ENCODE measurements around the gene SLC12A9.

Gene SLC12A9

DNA sequence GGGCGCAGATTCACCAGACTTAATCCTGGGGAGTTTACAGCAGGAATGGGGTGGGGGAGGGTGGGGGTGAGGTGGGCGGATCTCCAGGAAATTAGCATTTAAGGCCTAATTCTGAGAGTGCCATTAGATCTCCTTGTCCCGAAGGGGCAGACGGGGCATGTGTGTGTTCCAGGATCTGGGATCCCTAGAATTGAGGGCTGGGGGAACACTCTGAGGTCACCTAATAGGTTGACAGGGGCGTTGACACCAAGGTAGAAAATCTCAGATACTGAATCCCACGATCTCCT, 15.8 kb upstream of the SLC12A9 start:
- Histone ChIP-seq H3K14ac (ENCODE audit: low read length in 2 of 2) (no peak overlapping the region), H2AK5ac (ENCODE audit: low read length, severe bottlenecking) (peak overlapping the region; percentile 5), H2BK120ac (ENCODE audit: low read depth, low read length) (peak overlapping the region; percentile 1), H2BK5ac (ENCODE audit: low read depth, low read length, poor library complexity, severe bottlenecking) (no peak overlapping the region), H3K9me3 (ENCODE audit: control insufficient read depth, low read length) (no peaks in the 10 kb centered on the region), H4K91ac (ENCODE audit: low read length) (peak overlapping the region; percentile 82), H3K36me3 (ENCODE audit: control insufficient read depth in 1 of 2, insufficient read depth in 2 of 2, low read depth in 1 of 2, low read length in 2 of 2) (no peaks in the 10 kb centered on the region), H3K4me3 (ENCODE audit: insufficient read depth in 1 of 2, low read depth in 1 of 2, low read length in 2 of 2) (peak overlapping the region in 1 of 2 experiments; percentile 77), H3K79me1 (replicated peaks; ENCODE audit: low read length, poor library complexity, severe bottlenecking) (no peaks in the 10 kb centered on the region), H3K4me1 (ENCODE audit: control insufficient read depth, insufficient read depth, low read depth, low read length) (peaks cover 14% of the 10 kb centered on the region), H3K27ac (ENCODE audit: low read length, poor library complexity, severe bottlenecking) (peak overlapping the region; percentile 63), H2AFZ (ENCODE audit: low read depth, low read length) (peak overlapping the region; percentile 0), H3K18ac (ENCODE audit: low read depth in 1 of 2, low read length in 2 of 2) (peak overlapping the region in 1 of 2 experiments; percentile 81), H4K8ac (ENCODE audit: low read length) (peak overlapping the region; percentile 99), H3K9ac (ENCODE audit: low read length) (peak overlapping the region; percentile 83), H3K4me2 (ENCODE audit: low read length, poor library complexity, severe bottlenecking) (peak overlapping the region; percentile 16), H3K4ac (ENCODE audit: low read depth in 1 of 2, low read length in 2 of 2) (peak overlapping the region; percentile 21 to 76), H2BK15ac (ENCODE audit: low read depth, poor library complexity, severe bottlenecking) (no peak overlapping the region), H2BK12ac (ENCODE audit: low read length in 2 of 2) (no peak overlapping the region), H3K23ac (ENCODE audit: low read length in 2 of 2) (no peak overlapping the region), H3K27me3 (ENCODE audit: control insufficient read depth in 1 of 2, insufficient read depth in 1 of 2, low read length in 2 of 2) (no peaks in the 10 kb centered on the region)
- 2% methylated on average over 5 of the region's 6 CpGs for WGBS
- DNase-seq, result no peak

DNA sequence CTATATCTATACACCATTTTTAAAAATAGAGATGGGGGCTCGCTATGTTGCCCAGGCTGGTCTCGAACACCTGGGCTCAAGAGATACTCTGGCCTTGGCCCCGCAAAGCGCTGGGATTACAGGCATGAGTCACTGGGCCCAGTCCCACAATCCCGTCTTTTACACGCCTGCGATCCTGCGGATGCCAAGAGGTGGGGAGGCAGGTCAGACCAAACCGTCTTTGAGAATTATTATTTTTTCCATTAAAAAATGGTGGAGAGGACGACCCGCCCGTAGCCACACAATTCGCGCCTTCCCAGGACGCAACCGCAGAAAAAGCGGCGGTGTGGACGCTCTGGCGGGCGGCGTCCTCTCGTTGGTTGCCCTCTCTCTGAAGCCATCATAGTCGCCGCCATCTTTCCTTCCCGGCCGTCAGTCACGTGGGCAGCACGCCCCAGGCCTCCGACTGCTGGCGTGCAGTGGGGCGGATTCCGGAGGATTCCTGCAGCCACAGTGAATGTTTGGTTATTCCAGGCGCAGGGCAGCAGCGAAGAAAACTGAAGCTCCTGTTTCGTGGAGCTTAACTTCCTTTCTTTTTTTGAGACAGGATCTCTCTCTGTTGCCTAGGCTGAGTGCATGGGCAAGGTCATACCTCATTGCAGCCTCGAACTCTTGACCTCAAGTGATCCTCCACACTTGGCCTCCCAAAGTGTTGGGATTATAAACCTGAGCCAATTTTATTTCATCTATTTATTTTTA, 15.2 kb upstream of the SLC12A9 start:
- Histone ChIP-seq H3K14ac (ENCODE audit: low read length in 2 of 2) (no peak overlapping the region), H3K4me2 (ENCODE audit: low read length, poor library complexity, severe bottlenecking) (peak overlapping the region; percentile 16), H2BK15ac (ENCODE audit: low read depth, poor library complexity, severe bottlenecking) (no peak overlapping the region), H3K23ac (ENCODE audit: low read length in 2 of 2) (no peak overlapping the region), H2AK5ac (ENCODE audit: low read length, severe bottlenecking) (peak overlapping the region; percentile 5), H3K27me3 (ENCODE audit: control insufficient read depth in 1 of 2, insufficient read depth in 1 of 2, low read length in 2 of 2) (no peaks in the 10 kb centered on the region), H3K36me3 (ENCODE audit: control insufficient read depth in 1 of 2, insufficient read depth in 2 of 2, low read depth in 1 of 2, low read length in 2 of 2) (no peaks in the 10 kb centered on the region), H3K27ac (ENCODE audit: low read length, poor library complexity, severe bottlenecking) (peak overlapping the region; percentile 56), H3K9me3 (ENCODE audit: control insufficient read depth, low read length) (no peaks in the 10 kb centered on the region), H4K8ac (ENCODE audit: low read length) (peak overlapping the region; percentile 95), H3K4me3 (ENCODE audit: insufficient read depth in 1 of 2, low read depth in 1 of 2, low read length in 2 of 2) (peak overlapping the region in 1 of 2 experiments; percentile 77), H2BK120ac (ENCODE audit: low read depth, low read length) (peak overlapping the region; percentile 1), H3K79me1 (replicated peaks; ENCODE audit: low read length, poor library complexity, severe bottlenecking) (no peaks in the 10 kb centered on the region), H2BK5ac (ENCODE audit: low read depth, low read length, poor library complexity, severe bottlenecking) (no peak overlapping the region), H3K4ac (ENCODE audit: low read depth in 1 of 2, low read length in 2 of 2) (peak overlapping the region; percentile 76 to 77), H3K18ac (ENCODE audit: low read depth in 1 of 2, low read length in 2 of 2) (peak overlapping the region; percentile 14 to 46), H3K4me1 (ENCODE audit: control insufficient read depth, insufficient read depth, low read depth, low read length) (peaks cover 14% of the 10 kb centered on the region), H4K91ac (ENCODE audit: low read length) (peak overlapping the region; percentile 70), H3K9ac (ENCODE audit: low read length) (peak overlapping the region; percentile 83), H2AFZ (ENCODE audit: low read depth, low read length) (peak overlapping the region; percentile 0), H2BK12ac (ENCODE audit: low read length in 2 of 2) (no peak overlapping the region)
- 1% methylated on average over 36 of the region's 37 CpGs for WGBS
- DNase-seq, result peak; percentile 94

DNA sequence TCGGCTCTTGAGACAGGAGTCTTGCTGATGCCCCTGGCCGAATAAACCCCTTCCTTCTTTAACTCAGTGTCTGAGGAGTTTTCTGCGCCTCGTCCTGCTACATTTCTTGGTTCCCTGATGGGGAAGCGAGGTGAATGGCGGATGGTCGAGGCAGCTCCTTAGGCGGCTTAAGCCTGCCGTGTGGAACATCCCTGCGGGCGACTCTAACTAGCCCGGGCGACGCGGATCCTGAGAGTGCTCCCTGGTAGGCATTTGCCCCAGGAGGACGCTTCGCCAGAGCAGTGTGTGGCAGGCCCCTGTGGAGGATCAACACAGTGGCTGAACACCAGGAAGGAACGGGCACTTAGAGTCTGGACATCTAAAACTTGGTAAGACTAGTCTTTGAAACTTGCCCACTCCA, 13.2 kb upstream of the SLC12A9 start:
- H3K9ac ChIP-seq (ENCODE audit: low read length), result no peak overlapping the region
- no peak overlapping the region for H2BK120ac ChIP-seq (ENCODE audit: low read depth, low read length)
- no peak overlapping the region for H2BK12ac ChIP-seq (ENCODE audit: low read length in 2 of 2)
- no peaks in the 10 kb centered on the region for H3K27me3 ChIP-seq (ENCODE audit: control insufficient read depth in 1 of 2, insufficient read depth in 1 of 2, low read length in 2 of 2)
- no peaks in the 10 kb centered on the region for H3K9me3 ChIP-seq (ENCODE audit: control insufficient read depth, low read length)
- H3K27ac ChIP-seq (ENCODE audit: low read length, poor library complexity, severe bottlenecking), result no peak overlapping the region
- H2BK15ac ChIP-seq (ENCODE audit: low read depth, poor library complexity, severe bottlenecking), result no peak overlapping the region
- no peak overlapping the region for H2BK5ac ChIP-seq (ENCODE audit: low read depth, low read length, poor library complexity, severe bottlenecking)
- no peak overlapping the region for H2AFZ ChIP-seq (ENCODE audit: low read depth, low read length)
- WGBS, result 97% methylated on average over 18 of the region's 18 CpGs
- DNase-seq, result no peak
- no peak overlapping the region for H3K4me3 ChIP-seq (ENCODE audit: insufficient read depth in 1 of 2, low read depth in 1 of 2, low read length in 2 of 2)
- H3K23ac ChIP-seq (ENCODE audit: low read length in 2 of 2), result no peak overlapping the region
- no peak overlapping the region for H3K4me2 ChIP-seq (ENCODE audit: low read length, poor library complexity, severe bottlenecking)
- H2AK5ac ChIP-seq (ENCODE audit: low read length, severe bottlenecking), result no peak overlapping the region
- H3K4me1 ChIP-seq (ENCODE audit: control insufficient read depth, insufficient read depth, low read depth, low read length), result peaks cover 14% of the 10 kb centered on the region
- H3K36me3 ChIP-seq (ENCODE audit: control insufficient read depth in 1 of 2, insufficient read depth in 2 of 2, low read depth in 1 of 2, low read length in 2 of 2), result no peaks in the 10 kb centered on the region
- H3K18ac ChIP-seq (ENCODE audit: low read depth in 1 of 2, low read length in 2 of 2), result no peak overlapping the region
- H4K8ac ChIP-seq (ENCODE audit: low read length), result no peak overlapping the region
- no peaks in the 10 kb centered on the region for H3K79me1 ChIP-seq (replicated peaks; ENCODE audit: low read length, poor library complexity, severe bottlenecking)
- H3K14ac ChIP-seq (ENCODE audit: low read length in 2 of 2), result no peak overlapping the region
- H3K4ac ChIP-seq (ENCODE audit: low read depth in 1 of 2, low read length in 2 of 2), result no peak overlapping the region
- H4K91ac ChIP-seq (ENCODE audit: low read length), result no peak overlapping the region

DNA sequence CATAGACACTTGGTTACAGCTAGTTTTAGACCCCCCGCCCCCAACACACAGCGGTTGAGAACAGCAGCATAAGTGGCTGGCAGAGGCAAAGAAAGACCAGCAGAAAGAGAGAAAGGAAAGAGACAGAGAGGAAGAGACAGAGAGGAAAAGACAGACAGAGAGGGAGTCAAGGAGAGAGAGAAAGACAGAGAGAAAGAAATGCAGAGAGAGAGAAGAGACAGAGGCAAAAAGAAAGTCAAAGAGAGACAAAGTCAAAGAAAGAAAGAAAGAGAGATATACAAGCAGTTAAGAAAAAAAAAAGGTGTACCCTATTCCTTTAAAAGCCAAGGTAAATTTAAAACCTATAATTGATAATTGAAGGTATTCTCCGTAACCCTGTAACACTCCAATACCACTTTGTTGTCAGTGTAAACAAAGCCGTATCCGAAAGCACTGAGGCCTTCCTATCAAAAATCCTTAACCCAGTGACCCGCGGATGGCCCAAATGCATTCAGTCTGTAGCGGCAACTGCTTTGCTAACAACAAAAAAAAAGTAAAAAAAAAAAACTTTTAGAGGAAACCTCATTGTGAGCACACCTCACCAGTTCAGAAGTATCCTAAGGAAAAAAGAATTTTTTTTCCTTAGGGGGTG, 11.9 kb upstream of the SLC12A9 start:
- no peak for DNase-seq
- no peak overlapping the region for H3K23ac ChIP-seq (ENCODE audit: low read length in 2 of 2)
- no peak overlapping the region for H2AK5ac ChIP-seq (ENCODE audit: low read length, severe bottlenecking)
- H3K4me3 ChIP-seq (ENCODE audit: insufficient read depth in 1 of 2, low read depth in 1 of 2, low read length in 2 of 2), result no peak overlapping the region
- H3K4me1 ChIP-seq (ENCODE audit: control insufficient read depth, insufficient read depth, low read depth, low read length), result peaks cover 14% of the 10 kb centered on the region
- H3K9me3 ChIP-seq (ENCODE audit: control insufficient read depth, low read length), result no peaks in the 10 kb centered on the region
- H2AFZ ChIP-seq (ENCODE audit: low read depth, low read length), result no peak overlapping the region
- H3K27ac ChIP-seq (ENCODE audit: low read length, poor library complexity, severe bottlenecking), result no peak overlapping the region
- no peak overlapping the region for H3K4ac ChIP-seq (ENCODE audit: low read depth in 1 of 2, low read length in 2 of 2)
- no peak overlapping the region for H3K9ac ChIP-seq (ENCODE audit: low read length)
- H4K8ac ChIP-seq (ENCODE audit: low read length), result no peak overlapping the region
- no peaks in the 10 kb centered on the region for H3K36me3 ChIP-seq (ENCODE audit: control insufficient read depth in 1 of 2, insufficient read depth in 2 of 2, low read depth in 1 of 2, low read length in 2 of 2)
- H2BK15ac ChIP-seq (ENCODE audit: low read depth, poor library complexity, severe bottlenecking), result no peak overlapping the region
- no peak overlapping the region for H2BK12ac ChIP-seq (ENCODE audit: low read length in 2 of 2)
- no peak overlapping the region for H4K91ac ChIP-seq (ENCODE audit: low read length)
- WGBS, result 33% methylated on average over 8 of the region's 8 CpGs
- no peaks in the 10 kb centered on the region for H3K27me3 ChIP-seq (ENCODE audit: control insufficient read depth in 1 of 2, insufficient read depth in 1 of 2, low read length in 2 of 2)
- H3K14ac ChIP-seq (ENCODE audit: low read length in 2 of 2), result no peak overlapping the region
- no peak overlapping the region for H3K4me2 ChIP-seq (ENCODE audit: low read length, poor library complexity, severe bottlenecking)
- no peak overlapping the region for H3K18ac ChIP-seq (ENCODE audit: low read depth in 1 of 2, low read length in 2 of 2)
- no peak overlapping the region for H2BK5ac ChIP-seq (ENCODE audit: low read depth, low read length, poor library complexity, severe bottlenecking)
- no peak overlapping the region for H2BK120ac ChIP-seq (ENCODE audit: low read depth, low read length)
- no peaks in the 10 kb centered on the region for H3K79me1 ChIP-seq (replicated peaks; ENCODE audit: low read length, poor library complexity, severe bottlenecking)
